Endothelial cell (in vitro differentiated cells): Measurements from ENCODE around the gene RNF41. TPM values are rescaled to one million over a fixed set of nuclear protein-coding genes. Genes with fewer than 3 reads are reported as not detected.

Source experiments
- DNase-seq: peaks from one replicate; pipeline ENCODE4 v3.0.0; 2021; ENCODE audit warnings: low spot score
- H3K27ac Mint-ChIP-seq: one replicate; pipeline ENCODE4 v1.8.0; 2021; ENCODE audit warnings: mixed read lengths, inconsistent platforms; ENCODE audit not compliant: unreplicated experiment
- H3K27me3 Mint-ChIP-seq: one replicate; pipeline ENCODE4 v1.8.0; 2021; ENCODE audit warnings: mild to moderate bottlenecking, moderate library complexity, mixed read lengths, inconsistent platforms; ENCODE audit not compliant: unreplicated experiment
- H3K36me3 Mint-ChIP-seq: one replicate; pipeline ENCODE4 v1.8.0; 2021; ENCODE audit warnings: mild to moderate bottlenecking, low read depth, mixed read lengths, inconsistent platforms; ENCODE audit not compliant: unreplicated experiment
- H3K4me1 Mint-ChIP-seq: one replicate; pipeline ENCODE4 v1.8.0; 2021; ENCODE audit warnings: mild to moderate bottlenecking, mixed read lengths, inconsistent platforms; ENCODE audit not compliant: unreplicated experiment
- H3K4me3 Mint-ChIP-seq: one replicate; pipeline ENCODE4 v1.8.0; 2021; ENCODE audit warnings: mild to moderate bottlenecking, mixed read lengths, inconsistent platforms; ENCODE audit not compliant: unreplicated experiment
- H3K9me3 Mint-ChIP-seq: one replicate; pipeline ENCODE4 v1.8.0; 2021; ENCODE audit warnings: mixed read lengths, inconsistent platforms; ENCODE audit not compliant: unreplicated experiment
- CTCF ChIP-seq: fragments of 200-600 bp; sonication (generic); IDR thresholded peaks from one replicate; pipeline ENCODE4 v1.5.0; 2021; ENCODE audit warnings: antibody characterized with exemption; ENCODE audit not compliant: unreplicated experiment
- total RNA-seq: library from RNA; stranded (reverse); fragmentation: NEBNext Ultra II Directional; extraction: Animal tissue kit (Norgen Biotek cat#: 25700); gene quantifications from one replicate; pipeline ENCODE4 v1.2.1, GENCODE V29; 2021; ENCODE audit not compliant: unreplicated experiment

RNF41 gene
- total RNA-seq, 1 donor from 2014 or later = 55.5 TPM

DNA sequence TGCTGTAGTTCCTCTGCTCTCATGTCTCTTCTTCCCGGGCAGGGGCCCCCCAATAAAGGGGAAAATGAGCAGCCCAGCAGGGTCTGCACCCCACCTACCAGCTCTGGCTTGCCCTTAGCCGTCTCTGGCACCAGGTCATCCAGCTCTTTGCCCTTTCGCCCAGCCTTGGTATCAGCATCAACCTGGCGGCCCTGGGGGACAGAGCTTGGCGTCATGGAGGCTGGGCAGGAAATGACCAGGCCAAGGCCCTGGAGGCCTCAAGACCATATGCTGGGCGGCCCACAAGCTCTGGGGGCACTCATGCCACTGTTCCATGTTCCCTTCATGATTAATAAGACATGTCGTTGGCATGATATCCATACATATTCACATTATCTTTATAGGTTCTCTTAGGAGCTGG, 48.9 kb downstream of the RNF41 start:
- no peak for DNase-seq
- Mint-ChIP-seq H3K4me1 (peaks cover 16% of the 10 kb centered on the region), H3K36me3 (peaks cover 64% of the 10 kb centered on the region), H3K9me3 (no peaks in the 10 kb centered on the region), H3K27ac (no peak overlapping the region), H3K27me3 (peaks cover 12% of the 10 kb centered on the region), H3K4me3 (no peak overlapping the region)
- TF ChIP-seq CTCF = no peak

- no peak for DNase-seq
- no peak for TF ChIP-seq CTCF
- Mint-ChIP-seq H3K27ac (peak overlapping the region; percentile 79), H3K4me3 (peak overlapping the region; percentile 52), H3K4me1 (peaks cover 22% of the 10 kb centered on the region), H3K36me3 (peaks cover 63% of the 10 kb centered on the region), H3K9me3 (no peaks in the 10 kb centered on the region), H3K27me3 (peaks cover 24% of the 10 kb centered on the region)
These were observed 52.4 kb downstream of the RNF41 start for GRCh38 chr12:56169229-56169759.

GRCh38 chr12:56165369-56165768, 56.4 kb downstream of the RNF41 start:
- H3K4me3 Mint-ChIP-seq = peak overlapping the region; percentile 68
- peaks cover 36% of the 10 kb centered on the region for H3K27me3 Mint-ChIP-seq
- H3K27ac Mint-ChIP-seq = peak overlapping the region; percentile 44
- peaks cover 34% of the 10 kb centered on the region for H3K4me1 Mint-ChIP-seq
- H3K9me3 Mint-ChIP-seq = no peaks in the 10 kb centered on the region
- peaks cover 64% of the 10 kb centered on the region for H3K36me3 Mint-ChIP-seq
- TF ChIP-seq CTCF = no peak
- no peak for DNase-seq

- H3K9me3 Mint-ChIP-seq = no peaks in the 10 kb centered on the region
- H3K4me1 Mint-ChIP-seq = peaks cover 31% of the 10 kb centered on the region
- peaks cover 64% of the 10 kb centered on the region for H3K36me3 Mint-ChIP-seq
- no peak for TF ChIP-seq CTCF
- DNase-seq = no peak
- H3K4me3 Mint-ChIP-seq = peak overlapping the region; percentile 25
- peaks cover 44% of the 10 kb centered on the region for H3K27me3 Mint-ChIP-seq
- peak overlapping the region; percentile 75 for H3K27ac Mint-ChIP-seq
These were observed 57.4 kb downstream of the RNF41 start for GRCh38 chr12:56164345-56164729.

GRCh38 chr12:56163533-56164344, 58.0 kb downstream of the RNF41 start:
- peaks cover 50% of the 10 kb centered on the region for H3K27me3 Mint-ChIP-seq
- H3K4me3 Mint-ChIP-seq = peak overlapping the region; percentile 56
- no peaks in the 10 kb centered on the region for H3K9me3 Mint-ChIP-seq
- no peak for DNase-seq
- peaks cover 34% of the 10 kb centered on the region for H3K4me1 Mint-ChIP-seq
- no peak for TF ChIP-seq CTCF
- H3K36me3 Mint-ChIP-seq = peaks cover 67% of the 10 kb centered on the region
- H3K27ac Mint-ChIP-seq = peak overlapping the region; percentile 75
